Suppressor macrophage treated with lipopolysaccharide for 4 hours (primary cell): Measurements from ENCODE around the gene GSPT1.
"Not testable (repeated sequence)": the region's sequence is repeated elsewhere in the genome, so short reads cannot be mapped to it uniquely, and the experiment has no call there.

Source experiments
- DNase-seq: peaks from one replicate; pipeline ENCODE4 v3.0.0-alpha.2; 2020

GSPT1 gene

DNA sequence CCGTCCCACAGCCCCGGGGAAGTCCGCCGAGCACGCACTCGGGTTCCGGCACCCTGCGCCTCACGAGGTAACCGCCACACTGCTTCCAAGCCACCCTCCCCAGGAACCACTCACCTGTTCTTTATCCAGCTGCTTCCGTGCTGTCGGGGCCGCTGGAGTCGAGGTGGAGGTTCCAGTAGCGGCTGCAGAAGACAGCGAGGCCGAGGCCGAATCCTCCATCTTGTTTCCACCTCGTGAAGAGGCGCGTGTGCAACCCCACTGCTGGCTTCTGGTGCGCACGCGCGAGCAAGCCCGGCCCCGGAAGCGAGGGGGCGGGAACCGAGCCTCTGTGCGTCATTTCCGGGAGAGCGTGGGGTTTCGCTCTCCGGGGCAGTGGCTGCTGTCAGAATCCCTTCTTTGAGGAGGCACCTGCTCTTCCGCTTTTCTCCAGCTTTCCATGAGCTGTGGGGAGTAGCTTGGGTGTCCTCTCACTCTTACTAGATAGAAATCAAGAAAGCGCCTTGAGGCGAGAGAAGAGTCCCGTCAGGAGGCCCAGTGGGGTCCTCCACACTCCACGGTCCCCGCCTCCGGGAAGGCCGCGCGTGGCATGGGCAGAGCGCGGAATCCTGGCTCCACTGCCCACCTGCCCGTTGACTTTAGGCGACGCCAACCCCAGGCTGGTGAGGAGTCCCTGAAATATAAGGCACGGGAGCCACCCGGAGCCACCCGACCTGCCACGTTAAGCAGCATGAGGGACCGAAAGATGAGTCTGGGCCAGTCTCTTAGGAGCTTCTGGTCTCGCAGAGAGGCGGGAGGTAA, 64.3 kb downstream of the GSPT1 start, which contains the start of gene RSL1D1:
Gene RSL1D1, minus strand, starts transcription at position 249 of the 798 bp plus-strand sequence. Its CDS starts 30 bp downstream, at position 219.
- peak; percentile 98 for DNase-seq

DNA sequence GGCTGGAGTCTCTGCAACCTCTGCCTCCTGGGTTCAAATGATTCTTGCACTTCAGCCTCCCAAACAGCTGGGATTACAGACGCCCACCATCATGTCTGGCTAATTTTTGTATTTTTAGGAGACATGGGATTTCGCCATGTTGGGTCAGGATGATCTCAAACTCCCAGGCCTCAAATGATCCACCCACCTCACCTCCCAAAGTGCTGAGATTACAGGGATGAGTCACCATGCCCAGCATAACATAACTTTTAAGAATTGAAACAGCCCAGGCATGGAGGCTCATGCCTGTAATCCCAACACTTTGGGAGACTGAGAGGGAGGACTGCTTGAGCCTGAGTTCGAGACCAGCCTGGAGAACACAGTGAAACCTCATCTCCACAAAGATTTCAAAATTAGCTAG, 66.9 kb downstream of the GSPT1 start:
- DNase-seq, result peak; percentile 48

DNA sequence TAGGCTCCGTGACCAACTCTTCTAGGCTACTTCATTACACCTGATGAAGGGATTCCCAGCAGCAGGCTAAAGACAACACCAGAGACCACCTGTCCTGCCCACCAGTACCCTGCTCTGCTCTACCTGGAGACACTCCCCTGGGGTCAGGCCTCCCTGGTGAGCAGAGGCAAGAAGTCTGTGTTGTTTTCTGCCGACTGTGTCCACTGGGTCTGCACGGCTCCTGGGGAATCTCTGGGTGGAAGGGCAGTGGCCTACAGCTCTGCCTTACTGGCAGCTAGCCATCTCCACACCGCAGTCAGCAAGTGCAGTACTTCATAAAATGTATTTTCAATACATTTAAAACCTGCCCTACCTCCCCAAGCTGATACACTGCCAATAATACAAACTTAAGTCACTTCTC, 71.3 kb downstream of the GSPT1 start:
- no peak for DNase-seq

DNA sequence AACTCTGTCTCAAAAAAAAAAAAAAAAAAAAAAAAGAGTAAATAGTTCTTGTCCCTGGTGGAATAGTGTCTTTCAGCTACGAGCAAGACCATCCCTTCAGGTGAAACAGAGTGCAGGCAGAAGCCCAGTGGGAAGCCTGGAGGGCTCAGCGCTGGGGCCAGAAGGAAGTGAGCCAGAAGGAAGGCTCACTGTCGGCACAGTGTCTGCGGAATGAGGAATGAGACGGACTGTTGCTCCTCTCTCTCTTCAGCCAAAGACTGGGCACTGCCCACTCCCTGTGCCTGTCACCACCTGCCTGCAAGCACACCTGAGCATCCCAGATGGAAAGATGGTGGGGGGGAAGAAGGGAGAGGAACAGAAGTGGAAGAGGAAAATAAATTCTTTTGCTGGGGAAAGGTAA, 71.9 kb downstream of the GSPT1 start:
- DNase-seq, result no peak

DNA sequence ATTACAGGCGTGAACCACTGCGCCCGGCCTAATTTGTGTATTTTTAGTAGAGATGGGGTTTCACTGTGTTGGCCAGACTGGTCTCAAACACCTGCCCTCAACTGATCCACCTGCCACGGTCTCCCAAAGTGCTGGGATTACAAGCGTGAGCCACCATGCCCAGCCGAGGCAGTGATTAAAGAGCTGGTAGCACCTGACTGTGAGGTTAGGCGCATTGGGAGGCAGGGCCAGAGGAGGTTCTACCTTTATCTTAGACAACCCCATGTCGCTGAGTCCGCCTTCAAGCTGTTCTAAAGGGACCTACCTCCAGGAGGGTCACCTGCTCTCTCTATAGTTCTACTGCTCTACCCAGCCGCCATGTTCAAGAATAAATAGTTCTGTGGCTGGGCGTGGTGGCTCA, 72.5 kb downstream of the GSPT1 start:
- no peak for DNase-seq

DNA sequence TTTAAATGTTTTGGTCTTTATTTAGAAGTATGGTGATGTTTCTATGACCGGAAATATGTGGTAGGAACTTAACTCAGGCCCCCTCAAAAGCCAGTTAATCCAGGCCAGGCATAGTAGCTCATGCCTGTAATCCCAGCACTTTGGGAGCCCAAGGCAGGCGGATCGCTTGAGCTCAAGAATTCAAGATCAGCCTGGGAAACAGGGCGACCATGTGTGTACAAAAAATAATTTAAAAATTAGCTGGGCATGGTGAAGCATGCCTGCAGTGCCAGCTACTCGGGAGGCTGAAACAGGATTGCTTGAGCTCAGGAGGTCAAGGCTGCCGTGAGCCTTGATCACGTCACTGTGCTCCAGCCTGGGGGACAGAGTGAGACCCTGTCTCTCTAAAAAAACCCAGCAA, 74.7 kb downstream of the GSPT1 start:
- DNase-seq, result no peak

DNA sequence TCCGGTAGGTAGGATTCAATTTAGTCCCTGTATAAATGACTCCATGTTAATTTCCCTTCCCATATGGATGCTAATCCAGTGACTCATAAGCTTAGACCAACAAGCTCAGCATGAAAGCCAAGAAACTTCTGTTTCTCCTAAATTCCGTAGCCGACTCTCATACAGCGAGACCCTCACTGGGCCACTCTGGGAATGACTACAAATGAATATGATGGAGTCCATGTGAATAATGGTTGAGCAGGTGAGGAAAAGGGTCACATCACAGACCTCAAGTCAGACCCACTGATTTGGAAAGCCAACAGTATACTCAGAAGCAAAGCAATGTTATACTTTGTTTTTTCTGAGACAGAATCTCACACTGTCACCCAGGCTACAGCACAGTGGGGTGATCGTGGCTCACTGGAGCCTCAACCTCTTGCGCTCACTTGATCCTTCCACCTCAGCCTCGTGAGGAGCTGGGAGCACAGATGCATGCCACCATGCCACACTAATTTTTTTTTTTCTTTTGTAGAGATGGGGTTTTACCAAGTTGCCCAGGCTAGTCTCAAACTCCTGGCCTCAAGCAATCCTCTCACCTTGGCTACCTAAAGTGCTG, 79.0 kb downstream of the GSPT1 start:
- no peak for DNase-seq

DNA sequence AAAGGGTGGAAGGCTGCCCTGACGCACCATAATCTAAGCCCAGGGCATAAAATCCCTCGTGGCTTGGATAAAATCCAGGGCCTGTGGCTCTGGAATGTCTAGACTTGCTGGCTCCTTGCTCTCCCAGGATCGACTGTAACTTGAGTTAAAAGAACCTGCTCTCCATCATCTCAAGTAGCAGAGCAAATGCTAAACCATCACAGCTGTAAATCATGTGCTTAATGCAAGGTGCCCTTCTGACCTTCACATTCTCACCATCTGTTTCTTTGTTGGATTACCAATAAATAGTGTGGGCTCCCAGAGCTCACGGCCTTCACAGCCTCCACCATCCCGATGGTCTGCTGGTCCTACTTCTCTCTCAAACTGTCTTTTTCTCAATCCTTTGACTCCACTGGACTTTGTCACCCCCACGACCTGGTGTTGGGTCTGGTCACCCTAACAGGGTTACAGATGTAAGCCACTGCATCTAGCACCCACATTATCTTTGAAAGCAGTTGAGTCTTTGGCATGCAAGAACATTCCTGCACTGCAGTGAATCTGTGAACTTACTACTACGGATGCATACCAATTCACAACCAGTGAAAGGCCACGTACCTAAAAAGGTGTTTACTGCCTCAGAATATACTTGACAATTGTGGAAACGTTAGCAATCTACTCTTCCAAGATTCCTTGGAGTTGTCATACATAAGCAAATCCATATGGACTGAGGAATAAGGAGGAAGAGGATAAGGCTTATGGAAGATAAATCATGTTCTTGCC, 79.7 kb downstream of the GSPT1 start:
- DNase-seq, result no peak

DNA sequence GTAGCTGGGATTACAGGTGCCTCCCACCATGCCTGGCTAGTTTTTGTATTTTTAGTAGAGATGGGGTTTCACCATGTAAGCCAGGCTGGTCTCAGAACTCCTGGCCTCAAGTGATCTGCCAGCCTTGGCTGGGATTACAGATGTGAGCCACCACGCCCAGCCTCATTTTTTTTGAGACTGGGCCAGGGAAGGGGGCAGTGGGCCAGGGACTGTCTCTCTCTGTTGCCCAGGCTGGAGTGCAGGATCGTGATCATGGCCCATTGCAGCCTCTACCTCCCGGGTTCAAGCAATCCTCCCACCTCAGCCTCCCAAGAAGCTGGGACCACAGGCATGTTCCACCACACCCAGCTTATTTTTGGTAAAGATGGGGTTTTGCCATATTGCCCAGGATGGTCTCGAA, 80.4 kb downstream of the GSPT1 start:
- DNase-seq, result no peak

DNA sequence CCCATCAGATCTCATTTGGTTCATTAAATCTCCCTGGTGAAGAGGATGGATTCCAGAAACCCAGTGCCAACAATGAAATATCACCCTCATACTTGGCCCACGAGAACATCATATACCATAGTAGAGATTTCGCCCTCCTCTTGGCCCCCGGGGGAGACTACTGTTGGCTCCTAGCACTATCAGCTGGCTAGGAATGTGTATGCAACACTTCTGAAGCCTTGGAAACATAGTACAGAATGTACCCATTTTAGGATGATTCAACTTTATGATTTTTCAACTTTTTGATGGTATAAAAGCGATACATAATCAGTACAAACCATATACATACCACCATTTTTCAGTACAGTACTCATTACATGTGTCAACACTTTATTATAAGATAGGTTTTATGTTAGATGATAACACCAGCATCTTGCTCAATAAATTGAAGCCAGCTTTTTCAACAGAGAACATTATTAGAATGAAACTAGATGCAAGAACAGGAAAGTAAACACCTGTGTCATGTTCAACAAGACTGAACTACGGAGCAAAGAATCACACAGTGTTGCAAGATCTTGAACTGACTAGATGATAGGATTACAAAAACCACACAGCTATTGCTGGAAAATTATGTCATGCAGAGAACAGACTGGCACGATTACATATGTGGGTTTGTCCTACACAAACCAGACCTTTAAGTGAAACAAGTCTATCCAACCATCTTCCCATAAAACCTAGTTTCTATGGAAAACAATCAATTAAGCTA, 81.6 kb downstream of the GSPT1 start:
- DNase-seq, result peak; percentile 59

DNA sequence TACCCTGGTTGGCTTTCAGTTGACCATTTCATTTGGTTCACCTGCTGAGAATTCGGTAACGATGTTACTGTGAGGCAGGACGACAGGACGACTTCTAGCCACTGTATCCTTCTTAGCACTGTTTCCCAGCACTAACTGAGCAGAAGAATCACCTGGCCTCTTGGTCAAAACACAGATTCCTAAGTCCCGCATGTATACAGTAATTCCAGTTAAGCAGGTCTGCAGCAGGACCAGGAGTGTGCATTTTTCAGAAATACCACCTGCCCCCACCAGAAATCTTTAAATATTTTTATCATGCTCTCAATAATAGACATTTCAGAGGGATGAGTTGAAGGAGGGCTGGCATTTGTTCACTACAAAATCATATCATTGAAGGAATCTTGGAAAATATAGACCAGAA, 87.1 kb downstream of the GSPT1 start:
- DNase-seq, result no peak

DNA sequence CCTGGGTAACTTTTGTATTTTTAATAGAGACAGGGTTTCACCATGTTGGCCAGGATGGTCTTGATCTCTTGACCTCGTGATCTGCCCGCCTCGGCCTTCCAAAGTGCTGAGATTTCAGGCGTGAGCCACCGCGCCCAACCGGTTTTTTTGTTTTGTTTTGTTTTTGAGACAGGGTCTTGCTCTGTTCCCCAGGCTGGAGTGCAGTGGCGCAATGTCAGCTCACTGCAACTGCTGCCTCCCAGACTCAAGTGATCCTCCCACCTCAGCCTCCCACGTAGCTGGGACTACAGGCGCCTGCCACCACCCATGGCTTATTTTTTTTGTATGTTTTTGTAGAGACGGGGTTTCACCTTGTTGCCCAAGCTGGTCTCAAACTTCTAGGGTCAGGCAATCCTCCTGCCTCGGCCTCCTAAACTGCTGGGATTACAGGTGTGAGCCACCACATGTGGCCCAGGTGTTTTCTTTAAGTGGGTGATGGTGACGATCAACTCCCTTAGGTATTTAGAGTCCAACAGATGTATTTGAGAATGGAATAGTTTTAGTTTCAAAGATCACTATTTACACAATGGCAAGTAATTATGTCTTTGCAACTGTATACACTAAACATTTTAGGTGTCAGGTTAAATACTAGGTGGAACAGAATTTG, 90.1 kb downstream of the GSPT1 start:
- not testable (repeated sequence) for DNase-seq

DNA sequence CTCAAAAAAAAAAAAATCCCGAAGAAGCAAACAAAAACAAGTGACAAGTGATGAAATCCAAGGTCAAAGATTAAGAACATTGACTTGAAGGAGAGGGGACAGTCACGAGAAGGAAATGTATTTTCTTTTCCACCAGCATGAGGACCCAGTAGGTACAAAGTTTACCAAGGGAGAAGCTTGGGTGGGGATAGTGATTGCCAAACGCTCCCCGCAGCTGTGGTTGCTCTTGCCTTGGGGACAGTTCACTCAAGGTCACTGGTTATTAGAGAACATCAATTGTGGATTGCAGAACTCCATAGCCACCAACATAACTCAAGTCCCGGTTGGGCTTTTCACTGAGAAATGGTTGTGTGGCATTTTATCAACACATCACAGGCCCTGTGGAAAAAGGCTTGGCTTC, 91.4 kb downstream of the GSPT1 start:
- DNase-seq, result peak; percentile 71

DNA sequence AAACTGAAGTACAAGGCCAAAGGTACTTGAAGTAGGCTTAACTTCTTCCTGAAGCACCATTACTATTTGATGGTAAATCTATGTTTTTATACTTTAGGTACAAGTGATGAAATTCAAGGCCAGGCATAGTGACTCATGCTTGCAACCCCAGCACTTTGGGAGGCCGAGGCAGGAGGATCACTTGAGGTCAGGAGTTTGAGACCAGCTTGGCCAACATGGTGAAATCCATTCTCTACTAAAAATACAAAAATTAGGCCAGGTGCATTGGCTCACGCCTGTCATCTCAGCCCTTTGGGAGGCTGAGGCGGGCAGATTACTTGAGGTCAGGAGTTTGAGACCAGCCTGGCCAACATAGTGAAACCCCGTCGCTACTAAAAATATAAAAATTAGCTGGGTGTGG, 92.1 kb downstream of the GSPT1 start:
- not testable (repeated sequence) for DNase-seq

DNA sequence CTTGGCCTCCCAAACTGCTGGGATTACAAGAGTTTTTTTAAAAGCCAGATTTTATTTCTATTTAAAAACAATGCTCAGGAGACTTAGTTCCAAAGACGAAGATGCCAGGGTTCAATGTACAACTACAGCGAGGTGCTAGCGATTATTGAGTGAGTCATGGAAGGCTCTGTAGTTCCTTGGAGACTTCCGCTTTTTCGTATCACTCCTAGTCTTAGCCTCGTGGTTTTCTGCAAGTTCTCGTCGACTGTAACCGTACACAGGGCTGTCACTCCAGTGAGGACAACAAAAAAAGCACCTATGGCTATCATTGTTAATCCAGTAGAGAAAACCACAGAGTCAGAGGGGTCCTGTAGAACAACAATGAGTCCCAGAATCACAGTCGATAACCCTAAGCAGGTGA, 96.0 kb downstream of the GSPT1 start:
- DNase-seq, result peak; percentile 81

DNA sequence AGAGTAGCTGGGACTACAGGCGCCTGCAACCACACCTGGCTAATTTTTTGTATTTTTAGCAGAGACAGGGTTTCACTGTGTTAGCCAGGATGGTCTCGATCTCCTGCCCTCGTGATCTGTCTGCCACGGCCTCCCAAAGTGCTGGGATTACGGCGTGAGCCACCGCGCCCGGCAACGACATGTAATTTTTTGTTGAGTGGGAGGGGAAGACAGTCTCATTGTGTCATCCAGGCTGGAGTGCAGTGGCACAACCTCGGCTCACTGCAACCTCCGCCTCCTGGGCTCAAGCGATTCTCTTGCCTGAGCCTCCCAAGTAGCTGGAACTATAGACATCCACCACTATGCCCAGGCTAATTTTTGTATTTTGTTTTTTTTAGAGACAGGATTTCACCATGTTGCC, 96.8 kb downstream of the GSPT1 start:
- not testable (repeated sequence) for DNase-seq
